IPS DF 6.9 (cell line): Measurements from ENCODE around the gene FDX2.
A peak's percentile ranks its signal among the peaks of the same experiment; 100 is the strongest.

Experiments
- DNase-seq: peaks from one replicate; pipeline ENCODE4 v3.0.0-alpha.2; 2013; ENCODE audit warnings: low read depth, low spot score
- H3K27ac ChIP-seq: one replicate; pipeline ENCODE4 v1.5.1; 2013; ENCODE audit warnings: low read length, control low read depth
- H3K27me3 ChIP-seq: 2 replicates; pipeline ENCODE4 v1.6.1; 2013; ENCODE audit warnings: mild to moderate bottlenecking, low read length; ENCODE audit not compliant: control insufficient read depth, insufficient read depth
- H3K36me3 ChIP-seq: 2 replicates; pipeline ENCODE4 v1.6.1; 2013; ENCODE audit warnings: low read length; ENCODE audit not compliant: control insufficient read depth, insufficient read depth
- H3K4me1 ChIP-seq: 2 replicates; pipeline ENCODE4 v1.6.1; 2013; ENCODE audit warnings: low read length; ENCODE audit not compliant: control insufficient read depth, insufficient read depth
- H3K4me3 ChIP-seq: 2 replicates; pipeline ENCODE4 v1.5.1; 2013; ENCODE audit warnings: mild to moderate bottlenecking, low read length
- H3K9me3 ChIP-seq: 2 replicates; pipeline ENCODE4 v1.6.1; 2013; ENCODE audit warnings: low read length, inconsistent platforms; ENCODE audit not compliant: control insufficient read depth, insufficient read depth
- WGBS: extraction: QIAGEN DNeasy Blood & Tissue Kit; methylation state at CpG from one replicate; pipeline ENCODE4 v1.1.7; 2013; ENCODE audit warnings: mixed read lengths, missing lambda C conversion rate; ENCODE audit not compliant: insufficient read length, insufficient coverage; 5-methylcytosine and 5-hydroxymethylcytosine counted together

The FDX2 gene

GRCh38 chr19:10332965-10333757 is 17.3 kb upstream of the FDX2 start, which contains the start of gene RAVER1:
TSS of gene RAVER1 (minus strand) at chr19:10333529. CDS start at chr19:10333507, 22 bp downstream.
- Histone ChIP-seq H3K27ac (no peak within 1 kb of the TSS), H3K9me3 (no peaks in the 10 kb centered on the region), H3K36me3 (peaks cover 18% of the 10 kb centered on the region), H3K27me3 (no peaks in the 10 kb centered on the region), H3K4me3 (peak within 1 kb of the TSS; percentile 95), H3K4me1 (peaks cover 6% of the 10 kb centered on the region)
- WGBS, result no CpG with 5 or more reads among the region's 82 CpGs
- DNase-seq, result peak; percentile 85

- no peak for DNase-seq
- H3K4me1 ChIP-seq, result peaks cover 6% of the 10 kb centered on the region
- peak overlapping the region; percentile 95; the same call in 1 of the 2 replicates for H3K4me3 ChIP-seq
- H3K9me3 ChIP-seq, result no peaks in the 10 kb centered on the region
- H3K36me3 ChIP-seq, result peaks cover 26% of the 10 kb centered on the region
- no CpG with 5 or more reads among the region's 18 CpGs for WGBS
- H3K27me3 ChIP-seq, result no peaks in the 10 kb centered on the region
- no peak overlapping the region for H3K27ac ChIP-seq
Measured at GRCh38 chr19:10332158-10332964, 16.5 kb upstream of the FDX2 start.

DNA sequence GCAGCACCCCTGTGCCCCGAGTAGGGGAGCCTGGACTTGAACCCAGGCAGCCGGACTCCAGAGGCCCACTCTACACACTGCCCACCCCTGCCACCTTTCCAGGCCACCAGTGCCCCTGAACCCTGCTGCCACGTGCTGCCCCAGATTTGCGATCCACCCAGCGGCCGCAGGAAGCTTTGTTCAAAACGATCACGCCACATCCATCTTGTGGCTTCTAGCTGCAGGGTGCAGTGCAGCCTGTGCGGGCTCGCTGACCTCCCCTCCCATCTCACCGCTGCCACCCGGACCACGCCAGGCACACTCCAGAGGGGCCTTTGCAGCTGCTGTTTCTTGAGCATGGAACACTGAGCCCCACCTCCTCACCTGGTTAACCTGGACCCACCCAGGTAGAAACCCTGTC is 13.7 kb upstream of the FDX2 start:
- no peak for DNase-seq
- Histone ChIP-seq H3K9me3 (no peaks in the 10 kb centered on the region), H3K4me3 (no peak overlapping the region), H3K36me3 (peaks cover 30% of the 10 kb centered on the region), H3K27ac (no peak overlapping the region), H3K27me3 (no peaks in the 10 kb centered on the region), H3K4me1 (peaks cover 4% of the 10 kb centered on the region; the same call in 1 of the 2 replicates)
- no CpG with 5 or more reads among the region's 13 CpGs for WGBS

DNA sequence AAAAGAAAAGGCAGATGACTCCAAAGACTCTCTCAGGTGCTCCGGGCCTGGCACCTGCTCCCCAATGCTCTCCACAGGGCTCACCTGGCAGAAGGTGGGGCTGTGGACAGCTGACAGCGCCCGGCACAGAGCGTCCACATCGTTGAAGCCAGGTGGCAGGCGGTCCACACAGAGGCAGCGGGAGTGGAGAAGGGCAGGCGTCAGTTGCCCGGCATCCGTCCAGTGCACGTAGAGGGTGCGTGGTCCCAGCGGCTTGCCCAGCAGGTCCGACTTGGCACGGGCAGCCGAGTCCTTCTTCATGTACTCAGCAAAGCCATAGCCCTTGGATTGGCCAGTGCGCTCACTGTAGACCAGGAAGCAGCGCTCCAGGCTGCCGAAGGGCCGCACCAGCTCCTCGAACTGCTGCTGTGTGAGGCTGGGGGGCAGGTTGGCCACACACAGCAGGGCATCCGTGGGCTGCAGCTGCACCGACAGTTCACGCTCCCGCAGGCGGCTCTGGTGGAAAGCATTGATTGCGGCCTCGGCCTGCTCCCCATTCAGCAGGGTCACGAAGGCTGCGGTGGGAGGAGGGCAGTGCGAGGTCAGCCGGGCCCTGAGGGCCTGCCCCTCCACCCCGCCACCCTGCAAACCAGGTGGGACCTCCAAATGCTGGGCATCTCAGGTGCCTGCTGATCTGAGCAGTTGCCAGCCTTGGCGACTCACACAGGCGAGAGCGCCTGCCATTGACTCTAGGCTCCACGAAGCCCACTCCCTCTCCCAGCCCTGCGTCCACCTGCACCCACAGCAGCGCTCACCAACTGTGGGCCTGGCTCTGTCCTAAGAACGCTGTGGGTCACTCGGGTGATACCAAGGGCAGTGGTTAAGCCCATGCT is 13.0 kb upstream of the FDX2 start:
- no peak for DNase-seq
- no CpG with 5 or more reads among the region's 41 CpGs for WGBS
- H3K4me3 ChIP-seq, result no peak overlapping the region
- H3K27me3 ChIP-seq, result no peaks in the 10 kb centered on the region
- no peaks in the 10 kb centered on the region for H3K9me3 ChIP-seq
- H3K27ac ChIP-seq, result no peak overlapping the region
- peaks cover 30% of the 10 kb centered on the region for H3K36me3 ChIP-seq
- H3K4me1 ChIP-seq, result peaks cover 3% of the 10 kb centered on the region; the same call in 1 of the 2 replicates

GRCh38 chr19:10327793-10328192 is 12.0 kb upstream of the FDX2 start:
- Histone ChIP-seq H3K36me3 (peaks cover 40% of the 10 kb centered on the region), H3K4me3 (no peak overlapping the region), H3K9me3 (no peaks in the 10 kb centered on the region), H3K27ac (no peak overlapping the region), H3K4me1 (peaks cover 3% of the 10 kb centered on the region; the same call in 1 of the 2 replicates), H3K27me3 (no peaks in the 10 kb centered on the region)
- WGBS, result no CpG with 5 or more reads among the region's 7 CpGs
- no peak for DNase-seq

DNA sequence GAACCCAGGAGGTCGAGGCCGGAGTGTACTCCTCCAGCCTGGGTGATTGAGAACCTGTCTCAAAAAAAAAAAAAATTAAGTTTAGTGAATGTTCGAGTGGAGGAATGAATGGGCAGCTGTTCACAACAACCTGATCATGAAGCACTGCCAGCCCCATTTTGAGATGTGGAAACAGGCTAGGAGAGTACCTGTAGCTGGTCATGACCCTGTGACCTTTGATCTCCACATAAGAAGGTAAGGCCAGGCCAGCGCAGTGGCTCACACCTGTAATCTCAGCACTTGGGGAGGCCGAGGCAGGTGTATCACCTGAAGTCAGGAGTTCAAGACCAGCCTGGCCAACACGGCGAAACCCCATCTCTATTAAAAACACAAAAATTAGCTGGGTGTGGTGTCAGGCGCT is 9.9 kb upstream of the FDX2 start:
- Histone ChIP-seq H3K4me1 (no peaks in the 10 kb centered on the region), H3K27ac (no peak overlapping the region), H3K27me3 (no peaks in the 10 kb centered on the region), H3K36me3 (peaks cover 56% of the 10 kb centered on the region), H3K4me3 (no peak overlapping the region), H3K9me3 (no peaks in the 10 kb centered on the region)
- no CpG with 5 or more reads among the region's 8 CpGs for WGBS
- no peak for DNase-seq

DNA sequence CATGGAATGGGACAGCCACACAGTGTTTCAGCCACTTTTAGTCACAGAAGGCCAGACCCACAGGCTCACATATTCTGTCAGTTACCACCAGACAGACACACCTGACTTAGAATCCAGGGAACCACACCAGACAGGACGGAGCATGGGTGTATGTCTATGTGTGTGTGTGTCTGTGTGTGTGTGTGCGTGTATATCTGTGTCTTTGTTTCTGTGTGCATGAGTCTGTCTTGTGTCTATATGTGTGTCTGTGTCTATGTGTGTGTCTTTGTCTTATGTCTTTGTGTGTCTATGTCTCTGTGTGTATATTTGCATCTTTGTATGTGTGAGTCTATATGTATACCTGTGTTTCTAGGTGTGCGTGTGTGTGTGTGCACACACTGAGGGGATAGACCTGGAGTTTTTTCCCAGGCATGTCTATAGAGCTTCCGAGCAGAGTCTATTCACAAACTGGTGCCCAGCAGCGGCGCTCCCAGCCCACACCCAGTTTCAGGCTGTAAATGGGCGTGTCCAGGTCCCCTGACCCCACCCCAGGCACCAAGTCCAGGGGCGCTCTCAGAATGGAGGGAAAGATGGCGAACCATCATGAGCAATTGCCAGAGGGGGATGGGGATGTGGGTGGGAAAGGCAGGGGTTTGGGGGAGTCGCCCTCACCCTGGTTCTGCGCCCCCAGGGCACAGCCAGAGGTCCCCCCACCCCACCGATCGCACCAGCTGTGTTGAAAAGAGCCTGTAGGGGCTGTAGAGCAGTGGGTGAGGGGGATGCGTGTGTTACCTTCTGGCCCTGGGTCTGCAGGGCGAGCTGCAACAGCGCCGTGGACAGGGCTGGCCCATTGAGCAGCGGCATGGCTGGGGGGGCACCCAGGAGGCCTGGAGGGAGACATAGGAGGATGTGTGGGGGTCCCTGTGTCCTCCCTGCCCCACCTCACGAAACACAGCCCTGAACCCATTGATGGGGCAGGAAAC is 6.3 kb upstream of the FDX2 start:
- H3K4me3 ChIP-seq, result no peak overlapping the region

DNA sequence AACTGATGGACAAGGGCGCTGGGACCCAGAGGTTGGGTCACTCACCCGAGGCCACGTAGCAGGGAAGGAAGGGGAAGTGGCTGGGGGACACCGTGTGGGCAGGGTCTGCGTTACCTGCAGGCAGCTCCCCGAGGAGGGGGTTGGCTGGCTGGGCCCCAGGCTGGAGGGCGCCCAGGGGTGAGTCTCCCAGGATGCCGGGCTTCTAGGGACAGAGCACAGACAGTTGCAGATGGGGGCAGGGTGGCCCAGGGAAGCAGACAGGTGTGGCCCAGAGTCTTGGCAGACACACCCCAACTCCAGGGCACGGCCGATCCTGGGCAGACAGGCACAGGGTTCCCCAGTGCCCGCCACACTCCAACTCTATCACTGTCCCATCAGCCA is 5.6 kb upstream of the FDX2 start:
- no peak for DNase-seq
- H3K4me1 ChIP-seq, result no peaks in the 10 kb centered on the region
- no peak overlapping the region for H3K27ac ChIP-seq
- H3K27me3 ChIP-seq, result no peaks in the 10 kb centered on the region
- whole genome bisulfite sequencing, result no CpG with 5 or more reads among the region's 11 CpGs
- H3K4me3 ChIP-seq, result no peak overlapping the region
- peaks cover 35% of the 10 kb centered on the region for H3K36me3 ChIP-seq
- no peaks in the 10 kb centered on the region for H3K9me3 ChIP-seq

More for the DNA sequence above, 6.3 kb upstream of the FDX2 start:
- no peaks in the 10 kb centered on the region for H3K9me3 ChIP-seq
- no peaks in the 10 kb centered on the region for H3K4me1 ChIP-seq
- peaks cover 38% of the 10 kb centered on the region for H3K36me3 ChIP-seq
- WGBS, result no CpG with 5 or more reads among the region's 19 CpGs
- DNase-seq, result no peak
- H3K27me3 ChIP-seq, result no peaks in the 10 kb centered on the region
- no peak overlapping the region for H3K27ac ChIP-seq

GRCh38 chr19:10320602-10321416 is 5.0 kb upstream of the FDX2 start:
- DNase-seq, result no peak
- H3K9me3 ChIP-seq, result no peaks in the 10 kb centered on the region
- H3K27me3 ChIP-seq, result no peaks in the 10 kb centered on the region
- peaks cover 35% of the 10 kb centered on the region for H3K36me3 ChIP-seq
- 0 out of 2 replicates have a peak, but pooled peaks cover 3% of the 10 kb centered on the region for H3K4me1 ChIP-seq
- H3K27ac ChIP-seq, result no peak overlapping the region
- H3K4me3 ChIP-seq, result no peak overlapping the region
- WGBS, result no CpG with 5 or more reads among the region's 32 CpGs
